Endothelial cell of umbilical vein (primary cell): ENCODE results near the gene CHL1.

ENCODE experiments used
- EZH2 ChIP-seq: IDR thresholded peaks from 2 replicates; pipeline ENCODE4 v1.6.1; 2012; ENCODE audit warnings: borderline replicate concordance, low read depth, mild to moderate bottlenecking, moderate library complexity, low read length, inconsistent platforms; ENCODE audit not compliant: severe bottlenecking
- FOS ChIP-seq: IDR thresholded peaks from 2 replicates; pipeline ENCODE4 v1.6.1; 2011; ENCODE audit warnings: mild to moderate bottlenecking, low read length, moderate library complexity, borderline replicate concordance; ENCODE audit not compliant: insufficient read depth
- GATA2 ChIP-seq: IDR thresholded peaks from 2 replicates; pipeline ENCODE4 v1.7.0; 2011; ENCODE audit warnings: low read depth, mild to moderate bottlenecking, moderate library complexity, mixed read lengths, low read length; ENCODE audit not compliant: insufficient read length, insufficient read depth
- JUN ChIP-seq: IDR thresholded peaks from 2 replicates; pipeline ENCODE4 v1.6.1; 2011; ENCODE audit warnings: borderline replicate concordance, low read depth; ENCODE audit not compliant: insufficient read length, insufficient read depth
- MYC ChIP-seq: IDR thresholded peaks from one replicate; pipeline ENCODE4 v1.6.1; 2011; ENCODE audit warnings: mild to moderate bottlenecking, low read depth, low read length
- POLR2A ChIP-seq: IDR thresholded peaks from 2 replicates; pipeline ENCODE4 v1.6.1; 2012; ENCODE audit warnings: low read depth, mild to moderate bottlenecking, control low read depth, low read length
- POLR2AphosphoS5 ChIP-seq: IDR thresholded peaks from 2 replicates; pipeline ENCODE4 v1.6.1; 2012; ENCODE audit warnings: low read depth, mild to moderate bottlenecking, control low read depth, low read length, moderate library complexity; ENCODE audit not compliant: insufficient read depth
- TF ChIP-seq, protein P1 (sequence below), 2 donors: IDR thresholded peaks; 1 replicate in 1 of 2; 2 replicates in 1 of 2; pipeline ENCODE4 v1.5.1; 2011; ENCODE audit warnings: low read length in 2 of 2, mild to moderate bottlenecking in 2 of 2, moderate library complexity in 2 of 2, control low read depth in 1 of 2, inconsistent platforms in 1 of 2, low read depth in 1 of 2; ENCODE audit not compliant: insufficient read depth in 1 of 2; ENCODE audit errors: extremely low read depth in 1 of 2
- TF ChIP-seq, protein P2 (sequence below): IDR thresholded peaks from 2 replicates; pipeline ENCODE4 v1.6.1; 2011; ENCODE audit not compliant: insufficient read depth, insufficient read length

DNA sequence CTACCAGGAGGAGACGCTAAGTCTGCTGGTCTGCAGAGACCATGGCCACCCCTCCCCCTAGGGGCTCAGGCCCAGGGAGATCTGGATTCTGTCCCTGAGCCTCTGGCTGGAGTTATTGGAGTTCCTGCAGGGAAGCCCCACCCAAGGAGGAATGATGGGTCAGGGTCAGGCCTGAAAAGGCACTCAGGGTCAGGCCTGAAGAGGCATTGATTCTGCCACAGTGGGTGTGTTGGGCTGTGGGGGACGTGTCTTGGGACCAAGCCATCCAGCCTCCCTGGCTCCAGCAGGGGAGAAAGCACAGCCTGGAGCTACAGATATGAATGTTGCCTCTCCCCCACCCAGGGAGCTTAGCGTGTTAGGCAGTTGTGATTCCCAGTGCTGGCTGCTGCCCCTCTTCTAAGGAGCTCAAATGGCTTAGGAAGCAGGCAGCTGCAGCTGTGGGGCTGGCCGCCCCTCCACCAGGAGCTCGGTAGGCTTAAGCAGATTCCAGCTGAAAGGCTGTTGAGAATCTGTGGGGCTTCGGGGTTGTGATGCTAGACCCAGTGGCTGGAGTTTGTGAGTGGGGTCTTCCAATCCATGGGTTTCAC lies 176.7 kb downstream of the CHL1 start:
- TF ChIP-seq, protein P1, sequence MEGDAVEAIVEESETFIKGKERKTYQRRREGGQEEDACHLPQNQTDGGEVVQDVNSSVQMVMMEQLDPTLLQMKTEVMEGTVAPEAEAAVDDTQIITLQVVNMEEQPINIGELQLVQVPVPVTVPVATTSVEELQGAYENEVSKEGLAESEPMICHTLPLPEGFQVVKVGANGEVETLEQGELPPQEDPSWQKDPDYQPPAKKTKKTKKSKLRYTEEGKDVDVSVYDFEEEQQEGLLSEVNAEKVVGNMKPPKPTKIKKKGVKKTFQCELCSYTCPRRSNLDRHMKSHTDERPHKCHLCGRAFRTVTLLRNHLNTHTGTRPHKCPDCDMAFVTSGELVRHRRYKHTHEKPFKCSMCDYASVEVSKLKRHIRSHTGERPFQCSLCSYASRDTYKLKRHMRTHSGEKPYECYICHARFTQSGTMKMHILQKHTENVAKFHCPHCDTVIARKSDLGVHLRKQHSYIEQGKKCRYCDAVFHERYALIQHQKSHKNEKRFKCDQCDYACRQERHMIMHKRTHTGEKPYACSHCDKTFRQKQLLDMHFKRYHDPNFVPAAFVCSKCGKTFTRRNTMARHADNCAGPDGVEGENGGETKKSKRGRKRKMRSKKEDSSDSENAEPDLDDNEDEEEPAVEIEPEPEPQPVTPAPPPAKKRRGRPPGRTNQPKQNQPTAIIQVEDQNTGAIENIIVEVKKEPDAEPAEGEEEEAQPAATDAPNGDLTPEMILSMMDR (IDR thresholded peaks at IDR 0.05; ENCODE audit: extremely low read depth in 1 of 2, insufficient read depth in 1 of 2, low read depth in 1 of 2, low read length in 2 of 2) = no peak
- TF ChIP-seq JUN (no peak), POLR2A (no peak), EZH2 (no peak), MYC (no peak), GATA2 (no peak), POLR2AphosphoS5 (no peak), FOS (no peak)
- TF ChIP-seq, protein P2, sequence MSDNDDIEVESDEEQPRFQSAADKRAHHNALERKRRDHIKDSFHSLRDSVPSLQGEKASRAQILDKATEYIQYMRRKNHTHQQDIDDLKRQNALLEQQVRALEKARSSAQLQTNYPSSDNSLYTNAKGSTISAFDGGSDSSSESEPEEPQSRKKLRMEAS = no peak
